SK-N-SH treated with all-trans-retinoic acid at 6 μM for 48 hours (cell line): ENCODE results near the gene RBMS1.

Experiments
- ATAC-seq: fragments of 200-7000 bp; cut with Tn5 transposase; 3 replicates; pipeline ENCODE4 v1.9.1; 2020; ENCODE audit warnings: mild to moderate bottlenecking, moderate library complexity
- ARNTL ChIP-seq: fragments of 450-650 bp; formaldehyde crosslinking; IDR thresholded peaks from 2 replicates; pipeline ENCODE4 v1.5.0; 2020; ENCODE audit warnings: low read depth, mild to moderate bottlenecking, moderate library complexity, borderline replicate concordance
- BACH2 ChIP-seq: fragments of 250-450 bp; sonication (Bioruptor Pico); IDR thresholded peaks from 2 replicates; pipeline ENCODE4 v1.9.0; 2021; ENCODE audit warnings: mild to moderate bottlenecking, borderline replicate concordance
- CSDC2 ChIP-seq: fragments of 250-450 bp; sonication (Bioruptor Pico); IDR thresholded peaks from 2 replicates; pipeline ENCODE4 v1.5.0; 2020; ENCODE audit warnings: mild to moderate bottlenecking, moderate library complexity
- ESRRG ChIP-seq: fragments of 250-450 bp; sonication (Bioruptor Pico); IDR thresholded peaks from 2 replicates; pipeline ENCODE4 v1.6.1; 2021; ENCODE audit warnings: mild to moderate bottlenecking
- GLIS3 ChIP-seq: fragments of 250-450 bp; sonication (Bioruptor Pico); IDR thresholded peaks from 2 replicates; pipeline ENCODE4 v1.5.0; 2020; ENCODE audit warnings: mild to moderate bottlenecking, moderate library complexity
- ISL1 ChIP-seq: fragments of 250-450 bp; sonication (Bioruptor Pico); IDR thresholded peaks from 2 replicates; pipeline ENCODE4 v2.1.2; 2022; ENCODE audit warnings: mild to moderate bottlenecking, moderate library complexity
- PPARA ChIP-seq: fragments of 250-450 bp; sonication (Bioruptor Pico); IDR thresholded peaks from 2 replicates; pipeline ENCODE4 v1.5.0; 2020; ENCODE audit warnings: mild to moderate bottlenecking, borderline replicate concordance
- RARB ChIP-seq: fragments of 250-450 bp; sonication (Bioruptor Pico); IDR thresholded peaks from 2 replicates; pipeline ENCODE4 v1.8.0; 2021; ENCODE audit warnings: mild to moderate bottlenecking, moderate library complexity
- SNAI2 ChIP-seq: fragments of 250-450 bp; sonication (Bioruptor Pico); IDR thresholded peaks from 2 replicates; pipeline ENCODE4 v1.5.0; 2020; ENCODE audit warnings: mild to moderate bottlenecking, moderate library complexity
- TCF4 ChIP-seq: fragments of 250-450 bp; sonication (Bioruptor Pico); IDR thresholded peaks from 2 replicates; pipeline ENCODE4 v1.8.0; 2021; ENCODE audit warnings: mild to moderate bottlenecking, moderate library complexity, borderline replicate concordance
- TOX ChIP-seq: fragments of 250-450 bp; sonication (Bioruptor Pico); IDR thresholded peaks from 2 replicates; pipeline ENCODE4 v1.8.0; 2021; ENCODE audit warnings: mild to moderate bottlenecking, moderate library complexity, borderline replicate concordance
- ZC3H10 ChIP-seq: fragments of 250-450 bp; sonication (Bioruptor Pico); IDR thresholded peaks from 2 replicates; pipeline ENCODE4 v1.5.1; 2021; ENCODE audit warnings: mild to moderate bottlenecking, moderate library complexity
- ZFP3 ChIP-seq: fragments of 250-450 bp; sonication (Bioruptor Pico); IDR thresholded peaks from 2 replicates; pipeline ENCODE4 v1.5.0; 2020; ENCODE audit warnings: mild to moderate bottlenecking, moderate library complexity
- ZFP30 ChIP-seq: fragments of 450-650 bp; formaldehyde crosslinking; IDR thresholded peaks from 2 replicates; pipeline ENCODE4 v1.5.0; 2022; ENCODE audit warnings: mild to moderate bottlenecking, moderate library complexity
- ZNF565 ChIP-seq: fragments of 450-650 bp; formaldehyde crosslinking; conservative IDR thresholded peaks from 2 replicates; pipeline ENCODE4 v1.5.0; 2020; ENCODE audit warnings: low read depth, mild to moderate bottlenecking, moderate library complexity
- ZNF70 ChIP-seq: fragments of 450-650 bp; formaldehyde crosslinking; IDR thresholded peaks from 2 replicates; pipeline ENCODE4 v1.5.0; 2020; ENCODE audit warnings: mild to moderate bottlenecking, moderate library complexity
- ZNF8 ChIP-seq: fragments of 450-650 bp; formaldehyde crosslinking; IDR thresholded peaks from 2 replicates; pipeline ENCODE4 v1.5.0; 2020; ENCODE audit warnings: mild to moderate bottlenecking, moderate library complexity
- TF ChIP-seq, protein P1 (sequence below): fragments of 250-450 bp; sonication (Bioruptor Pico); IDR thresholded peaks from 2 replicates; pipeline ENCODE4 v1.5.1; 2021; ENCODE audit warnings: mild to moderate bottlenecking, moderate library complexity
- TF ChIP-seq, protein P2 (sequence below): fragments of 250-450 bp; sonication (Bioruptor Pico); IDR thresholded peaks from 2 replicates; pipeline ENCODE4 v1.5.0; 2020; ENCODE audit warnings: mild to moderate bottlenecking, moderate library complexity
- TF ChIP-seq, protein P3 (sequence below): fragments of 250-450 bp; sonication (Bioruptor Pico); IDR thresholded peaks from 2 replicates; pipeline ENCODE4 v1.8.0; 2021; ENCODE audit warnings: low read depth, mild to moderate bottlenecking, moderate library complexity, borderline replicate concordance
- TF ChIP-seq, protein P4 (sequence below): fragments of 250-450 bp; sonication (Bioruptor Pico); IDR thresholded peaks from 2 replicates; pipeline ENCODE4 v1.8.0; 2020; ENCODE audit warnings: mild to moderate bottlenecking, moderate library complexity, borderline replicate concordance
- TF ChIP-seq, protein P5 (sequence below): fragments of 250-450 bp; sonication (Bioruptor Pico); IDR thresholded peaks from 2 replicates; pipeline ENCODE4 v1.5.1; 2020; ENCODE audit warnings: low read depth, mild to moderate bottlenecking, moderate library complexity

The RBMS1 gene

DNA sequence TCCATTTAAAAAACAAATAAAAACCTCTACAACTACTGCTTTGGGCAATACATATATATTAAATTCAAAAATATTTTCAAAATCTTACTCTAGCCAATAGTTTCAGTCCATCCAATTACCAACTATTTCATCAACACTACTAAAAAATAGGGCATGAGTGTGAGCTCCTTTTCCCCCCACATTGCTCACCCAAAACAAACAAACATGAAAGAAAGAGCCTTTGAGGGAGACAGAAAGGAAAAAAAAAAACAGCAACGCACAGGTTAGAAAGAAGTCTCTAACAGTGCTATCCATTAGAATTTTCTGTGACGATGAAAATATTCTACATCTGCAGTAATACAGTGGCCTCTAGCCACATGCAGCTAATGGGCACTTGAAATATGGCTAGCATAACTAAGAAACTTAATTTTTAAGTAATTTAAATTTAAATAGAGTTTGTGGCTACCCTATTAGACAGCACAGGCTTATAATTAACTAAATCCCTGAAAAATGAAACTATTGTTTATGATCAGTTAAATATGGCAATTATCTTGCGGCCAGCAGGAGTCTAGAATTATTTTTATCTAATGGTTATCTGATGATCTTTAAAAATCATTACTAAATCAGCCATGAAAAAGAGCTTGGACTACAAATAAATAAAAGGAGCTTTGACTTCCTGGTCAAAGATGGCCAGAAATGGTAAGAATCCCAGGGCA lies 59.2 kb downstream of the RBMS1 start:
- peak; percentile 56; the same call in 2 of the 3 replicates for ATAC-seq
- TF ChIP-seq, protein P1, sequence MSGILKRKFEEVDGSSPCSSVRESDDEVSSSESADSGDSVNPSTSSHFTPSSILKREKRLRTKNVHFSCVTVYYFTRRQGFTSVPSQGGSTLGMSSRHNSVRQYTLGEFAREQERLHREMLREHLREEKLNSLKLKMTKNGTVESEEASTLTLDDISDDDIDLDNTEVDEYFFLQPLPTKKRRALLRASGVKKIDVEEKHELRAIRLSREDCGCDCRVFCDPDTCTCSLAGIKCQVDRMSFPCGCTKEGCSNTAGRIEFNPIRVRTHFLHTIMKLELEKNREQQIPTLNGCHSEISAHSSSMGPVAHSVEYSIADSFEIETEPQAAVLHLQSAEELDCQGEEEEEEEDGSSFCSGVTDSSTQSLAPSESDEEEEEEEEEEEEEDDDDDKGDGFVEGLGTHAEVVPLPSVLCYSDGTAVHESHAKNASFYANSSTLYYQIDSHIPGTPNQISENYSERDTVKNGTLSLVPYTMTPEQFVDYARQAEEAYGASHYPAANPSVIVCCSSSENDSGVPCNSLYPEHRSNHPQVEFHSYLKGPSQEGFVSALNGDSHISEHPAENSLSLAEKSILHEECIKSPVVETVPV (CRISPR knock-in tag): no peak
- TF ChIP-seq, protein P2, sequence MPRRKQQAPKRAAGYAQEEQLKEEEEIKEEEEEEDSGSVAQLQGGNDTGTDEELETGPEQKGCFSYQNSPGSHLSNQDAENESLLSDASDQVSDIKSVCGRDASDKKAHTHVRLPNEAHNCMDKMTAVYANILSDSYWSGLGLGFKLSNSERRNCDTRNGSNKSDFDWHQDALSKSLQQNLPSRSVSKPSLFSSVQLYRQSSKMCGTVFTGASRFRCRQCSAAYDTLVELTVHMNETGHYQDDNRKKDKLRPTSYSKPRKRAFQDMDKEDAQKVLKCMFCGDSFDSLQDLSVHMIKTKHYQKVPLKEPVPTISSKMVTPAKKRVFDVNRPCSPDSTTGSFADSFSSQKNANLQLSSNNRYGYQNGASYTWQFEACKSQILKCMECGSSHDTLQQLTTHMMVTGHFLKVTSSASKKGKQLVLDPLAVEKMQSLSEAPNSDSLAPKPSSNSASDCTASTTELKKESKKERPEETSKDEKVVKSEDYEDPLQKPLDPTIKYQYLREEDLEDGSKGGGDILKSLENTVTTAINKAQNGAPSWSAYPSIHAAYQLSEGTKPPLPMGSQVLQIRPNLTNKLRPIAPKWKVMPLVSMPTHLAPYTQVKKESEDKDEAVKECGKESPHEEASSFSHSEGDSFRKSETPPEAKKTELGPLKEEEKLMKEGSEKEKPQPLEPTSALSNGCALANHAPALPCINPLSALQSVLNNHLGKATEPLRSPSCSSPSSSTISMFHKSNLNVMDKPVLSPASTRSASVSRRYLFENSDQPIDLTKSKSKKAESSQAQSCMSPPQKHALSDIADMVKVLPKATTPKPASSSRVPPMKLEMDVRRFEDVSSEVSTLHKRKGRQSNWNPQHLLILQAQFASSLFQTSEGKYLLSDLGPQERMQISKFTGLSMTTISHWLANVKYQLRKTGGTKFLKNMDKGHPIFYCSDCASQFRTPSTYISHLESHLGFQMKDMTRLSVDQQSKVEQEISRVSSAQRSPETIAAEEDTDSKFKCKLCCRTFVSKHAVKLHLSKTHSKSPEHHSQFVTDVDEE (CRISPR knock-in tag): no peak
- TF ChIP-seq ZFP30 (CRISPR knock-in tag): no peak
- TF ChIP-seq, protein P3, sequence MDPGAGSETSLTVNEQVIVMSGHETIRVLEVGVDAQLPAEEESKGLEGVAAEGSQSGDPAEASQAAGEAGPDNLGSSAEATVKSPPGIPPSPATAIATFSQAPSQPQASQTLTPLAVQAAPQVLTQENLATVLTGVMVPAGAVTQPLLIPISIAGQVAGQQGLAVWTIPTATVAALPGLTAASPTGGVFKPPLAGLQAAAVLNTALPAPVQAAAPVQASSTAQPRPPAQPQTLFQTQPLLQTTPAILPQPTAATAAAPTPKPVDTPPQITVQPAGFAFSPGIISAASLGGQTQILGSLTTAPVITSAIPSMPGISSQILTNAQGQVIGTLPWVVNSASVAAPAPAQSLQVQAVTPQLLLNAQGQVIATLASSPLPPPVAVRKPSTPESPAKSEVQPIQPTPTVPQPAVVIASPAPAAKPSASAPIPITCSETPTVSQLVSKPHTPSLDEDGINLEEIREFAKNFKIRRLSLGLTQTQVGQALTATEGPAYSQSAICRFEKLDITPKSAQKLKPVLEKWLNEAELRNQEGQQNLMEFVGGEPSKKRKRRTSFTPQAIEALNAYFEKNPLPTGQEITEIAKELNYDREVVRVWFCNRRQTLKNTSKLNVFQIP (CRISPR knock-in tag): no peak
- no peak for TF ChIP-seq ZNF565
- no peak for TF ChIP-seq ZC3H10 (CRISPR knock-in tag)
- peak; percentile 31; the same call in 1 of the 2 replicates for TF ChIP-seq ISL1
- TF ChIP-seq, protein P4, sequence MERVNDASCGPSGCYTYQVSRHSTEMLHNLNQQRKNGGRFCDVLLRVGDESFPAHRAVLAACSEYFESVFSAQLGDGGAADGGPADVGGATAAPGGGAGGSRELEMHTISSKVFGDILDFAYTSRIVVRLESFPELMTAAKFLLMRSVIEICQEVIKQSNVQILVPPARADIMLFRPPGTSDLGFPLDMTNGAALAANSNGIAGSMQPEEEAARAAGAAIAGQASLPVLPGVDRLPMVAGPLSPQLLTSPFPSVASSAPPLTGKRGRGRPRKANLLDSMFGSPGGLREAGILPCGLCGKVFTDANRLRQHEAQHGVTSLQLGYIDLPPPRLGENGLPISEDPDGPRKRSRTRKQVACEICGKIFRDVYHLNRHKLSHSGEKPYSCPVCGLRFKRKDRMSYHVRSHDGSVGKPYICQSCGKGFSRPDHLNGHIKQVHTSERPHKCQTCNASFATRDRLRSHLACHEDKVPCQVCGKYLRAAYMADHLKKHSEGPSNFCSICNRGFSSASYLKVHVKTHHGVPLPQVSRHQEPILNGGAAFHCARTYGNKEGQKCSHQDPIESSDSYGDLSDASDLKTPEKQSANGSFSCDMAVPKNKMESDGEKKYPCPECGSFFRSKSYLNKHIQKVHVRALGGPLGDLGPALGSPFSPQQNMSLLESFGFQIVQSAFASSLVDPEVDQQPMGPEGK (CRISPR knock-in tag): no peak
- no peak for TF ChIP-seq RARB (CRISPR knock-in tag)
- peak; percentile 62; the same call in 1 of the 2 replicates for TF ChIP-seq TCF4

DNA sequence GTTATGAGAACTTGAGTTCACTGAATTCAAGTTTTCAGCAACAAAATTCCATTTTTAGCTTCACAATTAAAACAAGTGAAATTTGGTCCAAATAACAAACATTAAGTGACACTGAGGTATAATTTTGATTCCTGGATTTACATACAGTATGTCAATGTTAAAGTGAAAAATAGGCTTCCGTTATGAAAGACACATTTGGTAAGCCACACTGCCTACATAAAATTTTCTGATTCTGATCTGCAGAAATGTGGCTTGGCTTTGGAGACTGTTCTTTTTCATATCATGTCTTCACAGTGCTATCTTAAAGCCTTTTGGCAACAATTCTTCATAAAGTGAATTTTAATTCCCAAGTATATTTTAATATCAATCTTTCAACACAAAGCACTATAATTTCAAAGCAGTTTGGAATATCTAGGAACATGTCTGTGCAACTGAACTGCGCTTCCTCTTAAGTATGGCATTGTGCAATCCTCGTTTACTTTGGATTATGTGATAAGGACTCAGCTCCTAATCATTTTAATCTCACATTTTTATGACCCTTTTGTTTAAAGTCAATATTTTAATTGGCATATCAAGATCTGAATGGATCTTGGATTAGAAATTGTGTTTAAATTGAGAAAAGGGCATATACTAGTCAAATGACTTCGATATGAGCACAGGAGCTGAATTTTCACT lies 60.0 kb downstream of the RBMS1 start:
- ATAC-seq: no peak
- TF ChIP-seq, protein P5, sequence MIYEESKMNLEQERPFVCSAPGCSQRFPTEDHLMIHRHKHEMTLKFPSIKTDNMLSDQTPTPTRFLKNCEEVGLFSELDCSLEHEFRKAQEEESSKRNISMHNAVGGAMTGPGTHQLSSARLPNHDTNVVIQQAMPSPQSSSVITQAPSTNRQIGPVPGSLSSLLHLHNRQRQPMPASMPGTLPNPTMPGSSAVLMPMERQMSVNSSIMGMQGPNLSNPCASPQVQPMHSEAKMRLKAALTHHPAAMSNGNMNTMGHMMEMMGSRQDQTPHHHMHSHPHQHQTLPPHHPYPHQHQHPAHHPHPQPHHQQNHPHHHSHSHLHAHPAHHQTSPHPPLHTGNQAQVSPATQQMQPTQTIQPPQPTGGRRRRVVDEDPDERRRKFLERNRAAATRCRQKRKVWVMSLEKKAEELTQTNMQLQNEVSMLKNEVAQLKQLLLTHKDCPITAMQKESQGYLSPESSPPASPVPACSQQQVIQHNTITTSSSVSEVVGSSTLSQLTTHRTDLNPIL: no peak
- TF ChIP-seq ISL1 (peak; percentile 16; the same call in 1 of the 2 replicates), ZC3H10 (CRISPR knock-in tag) (no peak), SNAI2 (no peak)

DNA sequence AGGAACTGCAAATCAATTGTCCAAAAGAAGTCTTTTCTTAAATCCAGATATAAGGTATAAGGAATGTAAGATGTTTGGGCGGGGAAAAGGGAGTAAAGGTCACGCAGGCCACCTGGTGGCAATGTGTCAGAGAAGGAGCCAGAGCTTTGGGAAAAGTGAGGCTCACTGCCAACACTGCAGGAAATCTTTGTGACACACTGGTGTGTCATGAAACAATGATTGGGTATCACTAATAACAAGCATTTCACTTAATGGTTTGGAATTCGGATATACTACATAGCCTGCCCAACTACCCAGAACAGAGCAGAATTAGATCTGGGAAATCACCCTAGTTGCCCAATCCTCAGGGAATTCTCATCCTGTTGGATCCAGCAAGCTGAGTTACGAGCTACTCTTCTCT lies 61.0 kb downstream of the RBMS1 start:
- TF ChIP-seq PPARA (no peak), ZNF70 (no peak), CSDC2 (CRISPR knock-in tag) (no peak), ZNF8 (CRISPR knock-in tag) (no peak), TOX (CRISPR knock-in tag) (no peak), ESRRG (no peak), ISL1 (no peak), GLIS3 (CRISPR knock-in tag) (no peak), RARB (CRISPR knock-in tag) (no peak), ZFP3 (CRISPR knock-in tag) (no peak), ZNF565 (no peak), ARNTL (CRISPR knock-in tag) (no peak), BACH2 (CRISPR knock-in tag) (no peak), ZFP30 (CRISPR knock-in tag) (no peak)
- TF ChIP-seq, protein P5: no peak
- TF ChIP-seq, protein P3 (CRISPR knock-in tag): no peak
- ATAC-seq: peak; percentile 43; the same call in 2 of the 3 replicates
